GM12878 (cell line): ENCODE measurements around the gene PDLIM4. TPM values are rescaled to one million over a fixed set of nuclear protein-coding genes. Genes with fewer than 3 reads are reported as not detected.
A peak's percentile ranks its signal among the peaks of the same experiment; 100 is the strongest.

ENCODE experiments used
- ATAC-seq: fragments of 200-7000 bp; cut with Tn5 transposase; 3 replicates; pipeline ENCODE4 v1.9.1; 2020; ENCODE audit warnings: mild to moderate bottlenecking, moderate library complexity
- BruUV-seq: library from RNA; stranded (reverse); fragments of 400-500 nt; replicated peaks from 2 replicates; lab custom pipeline; 2021; lab: Mats Ljungman, UMichigan
- CTCF ChIA-PET: fragments of 300-600 bp; sonication (Branson Sonifier 250); formaldehyde crosslinking; extraction: SDS; loops from one replicate; lab custom pipeline; 2021; ENCODE audit warnings: inconsistent platforms; lab: Yijun Ruan, JAX
- POLR2A ChIA-PET: fragments of 350-600 bp; formaldehyde crosslinking; extraction: SDS; loops from one replicate; lab custom pipeline; 2021; ENCODE audit warnings: inconsistent platforms; lab: Charles Lee
- RAD21 ChIA-PET: fragments of 300-600 bp; sonication (Branson Sonifier 250); formaldehyde crosslinking; loops from one replicate; lab custom pipeline; 2023; ENCODE audit warnings: antibody characterized with exemption; ENCODE audit not compliant: unreplicated experiment; lab: Charles Lee
- SMC1A ChIA-PET: fragments of 300-600 bp; sonication (Branson Sonifier 250); formaldehyde crosslinking; loops from one replicate; lab custom pipeline; 2023; ENCODE audit not compliant: unreplicated experiment, uncharacterized antibody; lab: Charles Lee
- DNase-seq: peaks from one replicate; pipeline ENCODE4 v3.0.0-alpha.2; 2011; ENCODE audit warnings: low read depth, low spot score
- FAIRE-seq: peaks from 3 replicates; lab custom pipeline; 2011; peaks lifted over from hg19 to GRCh38; lab: Jason Lieb, UNC
- H2AFZ ChIP-seq: 2 replicates; pipeline ENCODE4 v1.6.0; 2011; ENCODE audit warnings: low read depth, low read length, control low read depth; ENCODE audit not compliant: control insufficient read depth
- H3K27ac ChIP-seq: 2 replicates; pipeline ENCODE4 v1.5.1; 2011; ENCODE audit warnings: control low read depth; ENCODE audit not compliant: control insufficient read depth, insufficient read depth
- H3K27me3 ChIP-seq, 2 experiments: replicated peaks in 1 of 2; 2 replicates each; pipeline versions ENCODE4 v1.6.0 to v1.6.1; 2011; ENCODE audit warnings: low read length in 1 of 2; ENCODE audit not compliant: control insufficient read depth in 2 of 2, insufficient read depth in 2 of 2
- H3K36me3 ChIP-seq, 2 experiments: 2 replicates each; pipeline ENCODE4 v1.5.1; 2011; ENCODE audit warnings: low read length in 1 of 2; ENCODE audit not compliant: control insufficient read depth in 2 of 2, insufficient read depth in 2 of 2
- H3K4me1 ChIP-seq: 2 replicates; pipeline ENCODE4 v1.6.1; 2011; ENCODE audit warnings: mild to moderate bottlenecking, low read length, moderate library complexity, mixed read lengths; ENCODE audit not compliant: control insufficient read depth, insufficient read depth
- H3K4me2 ChIP-seq: 2 replicates; pipeline ENCODE4 v1.6.0; 2011; ENCODE audit warnings: control low read depth; ENCODE audit not compliant: control insufficient read depth, insufficient read depth
- H3K4me3 ChIP-seq: fragments of 200-600 bp; sonication (generic); 2 replicates; pipeline ENCODE4 v1.5.1; 2016
- H3K79me2 ChIP-seq: 2 replicates; pipeline ENCODE4 v1.6.0; 2011; ENCODE audit warnings: low read length; ENCODE audit not compliant: control insufficient read depth, insufficient read depth
- H3K9ac ChIP-seq: 2 replicates; pipeline ENCODE4 v1.8.0; 2011; ENCODE audit warnings: low read length, control low read depth, mixed read lengths; ENCODE audit not compliant: control insufficient read depth, insufficient read depth
- H3K9me3 ChIP-seq: replicated peaks from 3 replicates; pipeline ENCODE4 v1.5.1; 2011; ENCODE audit warnings: mild to moderate bottlenecking, low read length; ENCODE audit not compliant: control insufficient read depth, insufficient read depth
- H4K20me1 ChIP-seq: 2 replicates; pipeline ENCODE4 v1.6.0; 2011; ENCODE audit not compliant: control insufficient read depth, insufficient read depth
- CHD2 ChIP-seq: IDR thresholded peaks from 2 replicates; pipeline ENCODE4 v1.6.1; 2011; ENCODE audit warnings: low read depth, low read length, improper control_type of control experiment, borderline replicate concordance
- E4F1 ChIP-seq: fragments of 450-650 bp; IDR thresholded peaks from 2 replicates; pipeline ENCODE4 v1.6.1; 2018; ENCODE audit warnings: borderline replicate concordance, mild to moderate bottlenecking; ENCODE audit not compliant: partially characterized antibody
- ELK1 ChIP-seq: IDR thresholded peaks from 2 replicates; pipeline ENCODE4 v1.6.1; 2012; ENCODE audit warnings: low read depth, low read length, improper control_type of control experiment
- RB1 ChIP-seq: fragments of 450-650 bp; formaldehyde crosslinking; IDR thresholded peaks from 2 replicates; pipeline ENCODE4 v1.6.1; 2017; ENCODE audit warnings: mild to moderate bottlenecking, borderline replicate concordance
- RUNX3 ChIP-seq: IDR thresholded peaks from 2 replicates; pipeline ENCODE4 v1.6.1; 2012; ENCODE audit warnings: low read length, inconsistent platforms
- SIN3A ChIP-seq: IDR thresholded peaks from 2 replicates; pipeline ENCODE4 v1.6.1; 2012; ENCODE audit warnings: low read depth, low read length, improper control_type of control experiment
- SP1 ChIP-seq: IDR thresholded peaks from one replicate; pipeline ENCODE4 v1.6.1; 2011; ENCODE audit warnings: low read depth, low read length
- SUZ12 ChIP-seq: fragments of 200-600 bp; sonication (generic); IDR thresholded peaks from one replicate; pipeline ENCODE4 v1.6.1; 2018; ENCODE audit warnings: antibody characterized with exemption, mild to moderate bottlenecking; ENCODE audit not compliant: unreplicated experiment
- WGBS: methylation state at CpG from one replicate; pipeline ENCODE4 v1.1.6; 2016; ENCODE audit warnings: low lambda C conversion rate; ENCODE audit not compliant: insufficient replicate concordance, insufficient coverage; ENCODE audit errors: missing lambda C conversion rate; 5-methylcytosine and 5-hydroxymethylcytosine counted together
- in situ Hi-C: fragments of 300-500 bp; cut with MboI; formaldehyde crosslinking; loops from 9 replicates; pipeline ENCODE4 v1.14.3; 2018; ENCODE audit warnings: mixed read lengths
- intact Hi-C: fragments of 100-400 bp; cut with micrococcal nuclease; formaldehyde crosslinking; loops from one replicate; pipeline ENCODE4 v1.14.2; 2022; ENCODE audit not compliant: unreplicated experiment
- polyA plus RNA-seq, 11 experiments: library from polyadenylated mRNA; depleted of rRNA in 4 of 11; unstranded in 6 of 11; stranded (reverse) in 5 of 11; fragments of >200 nt; fragmentation: Nextera tagmentation in 4 of 11; fragmentation: Illumina TruSeq in 1 of 11; extraction: Ambion mirVana in 4 of 11; extraction: Trizol in 1 of 11; gene quantifications; 1 replicate in 1 of 11; 2 replicates in 10 of 11; pipeline versions ENCODE4 v1.2.1 to v1.2.3, GENCODE V29; 2011 to 2016; ENCODE audit warnings: inconsistent platforms in 2 of 11, missing spikeins in 2 of 11, low read depth in 1 of 11
- total RNA-seq, 4 experiments: library from RNA; depleted of rRNA in 3 of 4; stranded (reverse); fragments of >200 nt in 3 of 4; fragmentation: Illumina TruSeq in 1 of 4; extraction: Trizol in 1 of 4; gene quantifications; 2 replicates each; pipeline versions ENCODE4 v1.2.1 to v1.2.3, GENCODE V29; 2013 to 2021

PDLIM4 gene
- total and polyA plus RNA-seq, 10 of the 15 experiments (the other 5 are each of a cell fraction or from before 2014, with no cell fraction given), result 0.13 to 1.7 (median 0.39) TPM; not detected in 3

DNA sequence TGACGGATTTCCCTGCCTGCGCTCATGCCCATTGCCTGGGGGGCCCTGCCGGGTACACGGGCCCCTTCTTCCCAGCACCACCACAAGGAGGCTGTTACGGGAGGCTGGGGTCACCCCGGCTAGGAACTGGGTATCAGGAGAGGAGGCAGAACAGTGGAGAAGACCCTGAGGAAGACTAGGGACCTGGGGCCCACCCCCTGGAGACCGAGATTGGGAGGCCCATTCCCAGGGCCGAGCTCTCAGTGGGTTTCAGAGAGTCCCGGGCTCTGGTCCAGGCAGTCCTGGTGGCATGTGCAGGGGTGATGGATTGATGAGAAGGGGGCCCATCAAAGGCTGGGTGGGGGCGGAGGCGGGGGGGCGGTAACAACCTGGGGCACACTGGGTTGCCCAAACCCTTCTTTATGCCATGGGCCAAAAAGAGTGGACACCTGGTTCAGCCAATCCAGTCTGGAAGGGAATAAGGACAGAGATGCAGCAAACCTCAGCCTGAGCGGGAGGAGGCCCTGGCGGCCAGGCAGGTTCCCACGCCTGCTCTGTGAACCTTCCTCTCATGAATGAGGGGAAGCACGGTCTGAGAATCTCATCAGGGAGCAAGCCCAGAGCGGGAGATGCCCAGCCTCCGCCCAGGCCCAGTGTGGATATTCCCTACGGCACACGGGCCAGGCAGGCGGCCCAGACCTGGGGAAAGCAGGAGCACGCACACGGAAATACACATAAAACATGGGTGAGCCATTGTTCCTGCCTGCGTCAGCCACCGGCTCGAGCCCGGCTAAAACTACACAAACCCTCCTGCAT lies 29.1 kb upstream of the PDLIM4 start:
- POLR2A ChIA-PET, result interaction anchor here (0.6 to 1.8 kb wide), 7 partner anchors 9 to 122 kb away, joined by 3 to 7 read pairs (median 3); no protein-coding TSS in a partner anchor
- Histone ChIP-seq H3K4me2 (peak overlapping the region; percentile 68), H3K4me3 (peak overlapping the region; percentile 75), H3K36me3 (no peaks in the 10 kb centered on the region), H3K79me2 (no peaks in the 10 kb centered on the region), H4K20me1 (no peaks in the 10 kb centered on the region), H3K4me1 (peaks cover 7% of the 10 kb centered on the region; the same call in 1 of the 2 replicates), H3K9me3 (no peaks in the 10 kb centered on the region; the same call in 2 of the 3 replicates), H3K27me3 (peaks cover 0 to 5% of the 10 kb centered on the region in 2 experiments; a peak in 2 of 4 replicates), H3K9ac (peak overlapping the region; percentile 56), H2AFZ (peak overlapping the region; percentile 64), H3K27ac (no peak overlapping the region)
- SMC1A ChIA-PET, result interaction anchor here (1.9 to 2.1 kb wide), 2 partner anchors 9 to 49 kb away, joined by 5 to 10 read pairs; no protein-coding TSS in a partner anchor
- DNase-seq, result no peak
- TF ChIP-seq SP1 (no peak), E4F1 (no peak), ELK1 (no peak), CHD2 (no peak), SIN3A (no peak), RB1 (0 out of 2 replicates have a peak, but pooled peaks have one; percentile 1), SUZ12 (no peak), RUNX3 (no peak)
- intact Hi-C loops (no loop called here), in situ Hi-C loops (no loop called here)
- no peak for ATAC-seq
- BruUV-seq, result no TSS peak
- CTCF ChIA-PET, result interaction anchor here (0.8 to 4.1 kb wide), 8 partner anchors 10 to 166 kb away, joined by 3 to 41 read pairs (median 4); no protein-coding TSS in a partner anchor
- no peak for FAIRE-seq
- 69% methylated on average over 24 of the region's 27 CpGs for WGBS
- RAD21 ChIA-PET, result interaction anchor here (0.8 to 2.4 kb wide), 5 partner anchors 10 to 48 kb away, joined by 3 to 18 read pairs (median 4); no protein-coding TSS in a partner anchor
